Esophagus mucosa (tissue), 1 donor: ENCODE measurements around the gene FOXF1. TPM values are rescaled to one million over a fixed set of nuclear protein-coding genes. Genes with fewer than 3 reads are reported as not detected.

Source experiments
- ATAC-seq: fragments of 200-7000 bp; cut with Tn5 transposase; one replicate; pipeline ENCODE4 v1.9.1; 2020
- total RNA-seq: library from RNA; stranded (reverse); gene quantifications from one replicate; pipeline ENCODE4 v1.2.4, GENCODE V29; 2023
- donor health status: DM: yes; HTN: yes; CAD: no.

Gene FOXF1
- total RNA-seq, 1 donor from 2014 or later: 0.68 TPM

- ATAC-seq: no peak
Measured at GRCh38 chr16:86492961-86493629, 17.2 kb upstream of the FOXF1 start.

- ATAC-seq: no peak
Measured at GRCh38 chr16:86494039-86494564, 16.2 kb upstream of the FOXF1 start.

GRCh38 chr16:86494565-86495356 lies 15.6 kb upstream of the FOXF1 start:
- no peak for ATAC-seq

- no peak for ATAC-seq
Measured at GRCh38 chr16:86495357-86495701, 15.0 kb upstream of the FOXF1 start.

GRCh38 chr16:86495756-86496261 lies 14.5 kb upstream of the FOXF1 start:
- no peak for ATAC-seq

GRCh38 chr16:86496262-86496928 lies 13.9 kb upstream of the FOXF1 start:
- ATAC-seq: no peak

- no peak for ATAC-seq
Measured at GRCh38 chr16:86496929-86497461, 13.3 kb upstream of the FOXF1 start.

- no peak for ATAC-seq
Measured at GRCh38 chr16:86497551-86498021, 12.7 kb upstream of the FOXF1 start.

GRCh38 chr16:86498155-86498670 lies 12.1 kb upstream of the FOXF1 start:
- ATAC-seq: no peak

GRCh38 chr16:86498671-86499439 lies 11.5 kb upstream of the FOXF1 start:
- ATAC-seq: no peak

GRCh38 chr16:86499440-86499786 lies 10.9 kb upstream of the FOXF1 start:
- no peak for ATAC-seq

GRCh38 chr16:86499889-86500707 lies 10.2 kb upstream of the FOXF1 start:
- no peak for ATAC-seq

- ATAC-seq: no peak
Measured at GRCh38 chr16:86500708-86501510, 9.4 kb upstream of the FOXF1 start.

- ATAC-seq: no peak
Measured at GRCh38 chr16:86501989-86502855, 8.1 kb upstream of the FOXF1 start.

- ATAC-seq: no peak
Measured at GRCh38 chr16:86502856-86503748, 7.2 kb upstream of the FOXF1 start.

- ATAC-seq: no peak
Measured at GRCh38 chr16:86503830-86504229, 6.5 kb upstream of the FOXF1 start.

GRCh38 chr16:86504315-86505184 lies 5.8 kb upstream of the FOXF1 start:
- ATAC-seq: no peak
